H1 (cell line): Measurements from ENCODE around the gene COLEC11. TPM values are rescaled to one million over a fixed set of nuclear protein-coding genes. Genes with fewer than 3 reads are reported as not detected.

Source experiments
- CTCF ChIA-PET: fragments of 300-600 bp; sonication (Branson Sonifier 250); formaldehyde crosslinking; loops from one replicate; lab custom pipeline; 2021; ENCODE audit not compliant: partially characterized antibody; lab: Charles Lee
- POLR2A ChIA-PET: fragments of 300-600 bp; sonication (Branson Sonifier 250); formaldehyde crosslinking; loops from one replicate; lab custom pipeline; 2021; ENCODE audit warnings: inconsistent platforms; ENCODE audit not compliant: partially characterized antibody; lab: Charles Lee
- DNase-seq, 2 experiments: peaks; one replicate each; pipeline versions ENCODE4 v3.0.0 to v3.0.0-alpha.2; 2010 to 2022; ENCODE audit warnings: low spot score in 2 of 2, low read depth in 1 of 2, mixed read lengths in 1 of 2
- FAIRE-seq: peaks from 2 replicates; lab custom pipeline; 2011; peaks lifted over from hg19 to GRCh38; lab: Jason Lieb, UNC
- H2AFZ ChIP-seq: 2 replicates; pipeline ENCODE4 v1.8.1; 2012; ENCODE audit warnings: low read length, inconsistent platforms
- H2AK5ac ChIP-seq: 2 replicates; pipeline ENCODE4 v1.6.1; 2013; ENCODE audit warnings: low read depth, low read length
- H2BK120ac ChIP-seq: replicated peaks from 2 replicates; pipeline ENCODE3; 2013; ENCODE audit warnings: low read depth, low read length, inconsistent platforms
- H2BK12ac ChIP-seq: 2 replicates; pipeline ENCODE4 v1.6.1; 2013; ENCODE audit warnings: low read depth, low read length
- H2BK15ac ChIP-seq: 2 replicates; pipeline ENCODE4 v1.6.1; 2013; ENCODE audit warnings: low read length
- H2BK20ac ChIP-seq: 2 replicates; pipeline ENCODE4 v1.6.1; 2013; ENCODE audit warnings: low read length
- H2BK5ac ChIP-seq: 2 replicates; pipeline ENCODE4 v1.6.1; 2013; ENCODE audit warnings: low read depth, low read length
- H3K14ac ChIP-seq: 2 replicates; pipeline ENCODE4 v1.6.1; 2013; ENCODE audit warnings: inconsistent platforms; ENCODE audit not compliant: insufficient read length
- H3K18ac ChIP-seq: 2 replicates; pipeline ENCODE4 v1.6.1; 2013; ENCODE audit warnings: low read length; ENCODE audit errors: extremely low read depth
- H3K23ac ChIP-seq: 2 replicates; pipeline ENCODE4 v1.6.1; 2013; ENCODE audit warnings: inconsistent platforms; ENCODE audit not compliant: insufficient read length
- H3K23me2 ChIP-seq: 2 replicates; pipeline ENCODE4 v1.6.1; 2013; ENCODE audit warnings: low read depth, low read length
- H3K27ac ChIP-seq: 2 replicates; pipeline ENCODE4 v1.6.1; 2011; ENCODE audit warnings: low read depth, low read length, inconsistent platforms
- H3K27me3 ChIP-seq, 4 experiments: replicated peaks in 1 of 4; 1 replicate in 1 of 4; 2 replicates in 3 of 4; pipeline versions ENCODE4 v1.6.1 to v1.8.1; 2011 to 2013; ENCODE audit warnings: low read length in 3 of 4, mild to moderate bottlenecking in 3 of 4, inconsistent platforms in 2 of 4, mixed read lengths in 2 of 4, moderate library complexity in 1 of 4; ENCODE audit not compliant: control insufficient read depth in 3 of 4, insufficient read depth in 3 of 4; ENCODE audit errors: extremely low read depth in 1 of 4
- H3K36me3 ChIP-seq, 4 experiments: 2 replicates each; pipeline versions ENCODE4 v1.6.1 to v1.8.1; 2011 to 2013; ENCODE audit warnings: mild to moderate bottlenecking in 4 of 4, low read length in 3 of 4, moderate library complexity in 2 of 4, control low read depth in 1 of 4, inconsistent platforms in 1 of 4; ENCODE audit not compliant: insufficient read depth in 4 of 4, control insufficient read depth in 2 of 4
- H3K4ac ChIP-seq: replicated peaks from 2 replicates; pipeline ENCODE3; 2013; ENCODE audit warnings: low read length, low read depth, mixed read lengths, inconsistent platforms; ENCODE audit not compliant: insufficient read length
- H3K4me1 ChIP-seq, 4 experiments: replicated peaks in 1 of 4; 1 replicate in 1 of 4; 2 replicates in 3 of 4; pipeline versions ENCODE4 v1.6.1 to v1.8.1; 2011 to 2013; ENCODE audit warnings: low read length in 3 of 4, inconsistent platforms in 2 of 4, mixed read lengths in 1 of 4; ENCODE audit not compliant: insufficient read depth in 4 of 4, control insufficient read depth in 3 of 4
- H3K4me2 ChIP-seq, 2 experiments: 2 replicates each; pipeline versions ENCODE4 v1.6.1 to v1.8.1; 2011 to 2013; ENCODE audit warnings: low read depth in 2 of 2, low read length in 2 of 2, control low read depth in 1 of 2, inconsistent platforms in 1 of 2, mild to moderate bottlenecking in 1 of 2; ENCODE audit not compliant: insufficient read depth in 1 of 2
- H3K4me3 ChIP-seq, 4 experiments: fragments of 200-600, 300-600 bp in 1 of 4; sonication (generic), shearing (Covaris generic), sonication (Bioruptor Twin) in 1 of 4; 2 replicates each; pipeline versions ENCODE4 v1.5.1 to v1.8.1; 2011 to 2016; ENCODE audit warnings: low read length in 4 of 4, low read depth in 3 of 4, control low read depth in 2 of 4, inconsistent platforms in 2 of 4, mild to moderate bottlenecking in 2 of 4, mixed read lengths in 1 of 4, moderate library complexity in 1 of 4; ENCODE audit not compliant: insufficient read depth in 2 of 4; ENCODE audit errors: extremely low read depth in 1 of 4
- H3K56ac ChIP-seq: replicated peaks from 2 replicates; pipeline ENCODE3; 2013; ENCODE audit warnings: low read depth, mild to moderate bottlenecking, mixed read lengths, low read length, inconsistent platforms; ENCODE audit not compliant: insufficient read length
- H3K79me1 ChIP-seq: 2 replicates; pipeline ENCODE4 v1.6.1; 2013; ENCODE audit warnings: low read depth, low read length, control low read depth
- H3K79me2 ChIP-seq, 2 experiments: 2 replicates each; pipeline versions ENCODE4 v1.6.1 to v1.8.1; 2012 to 2013; ENCODE audit warnings: low read length in 2 of 2, mild to moderate bottlenecking in 2 of 2, inconsistent platforms in 1 of 2; ENCODE audit not compliant: insufficient read depth in 2 of 2, control insufficient read depth in 1 of 2
- H3K9ac ChIP-seq, 4 experiments: replicated peaks in 1 of 4; 1 replicate in 1 of 4; 2 replicates in 3 of 4; pipeline versions ENCODE4 v1.6.1 to v1.8.1; 2011 to 2013; ENCODE audit warnings: low read depth in 3 of 4, low read length in 3 of 4, control low read depth in 2 of 4, mild to moderate bottlenecking in 2 of 4, moderate library complexity in 2 of 4, inconsistent platforms in 1 of 4; ENCODE audit errors: extremely low read depth in 1 of 4
- H3K9me3 ChIP-seq, 2 experiments: 2 replicates each; pipeline versions ENCODE4 v1.6.1 to v1.8.1; 2012 to 2013; ENCODE audit warnings: mild to moderate bottlenecking in 2 of 2, moderate library complexity in 2 of 2, control low read depth in 1 of 2, inconsistent platforms in 1 of 2, low read depth in 1 of 2, low read length in 1 of 2, mixed read lengths in 1 of 2; ENCODE audit not compliant: insufficient read depth in 2 of 2
- H4K20me1 ChIP-seq, 2 experiments: replicated peaks in 1 of 2; 2 replicates each; pipeline versions ENCODE3 to v1.8.1; 2011 to 2013; ENCODE audit warnings: inconsistent platforms in 2 of 2, low read length in 2 of 2, mild to moderate bottlenecking in 1 of 2; ENCODE audit not compliant: insufficient read depth in 2 of 2, control insufficient read depth in 1 of 2
- H4K5ac ChIP-seq: 2 replicates; pipeline ENCODE4 v1.6.1; 2013; ENCODE audit warnings: low read length, low read depth, mixed read lengths, inconsistent platforms; ENCODE audit not compliant: insufficient read length
- H4K8ac ChIP-seq: 2 replicates; pipeline ENCODE4 v1.8.0; 2013; ENCODE audit warnings: mild to moderate bottlenecking, moderate library complexity, low read length, inconsistent platforms; ENCODE audit not compliant: insufficient read depth; ENCODE audit errors: extremely low read depth
- H4K91ac ChIP-seq: replicated peaks from 2 replicates; pipeline ENCODE3; 2013; ENCODE audit warnings: low read length, mixed read lengths, inconsistent platforms; ENCODE audit not compliant: insufficient read length
- BACH1 ChIP-seq: IDR thresholded peaks from 2 replicates; pipeline ENCODE4 v1.6.1; 2012; ENCODE audit warnings: low read length, improper control_type of control experiment
- BCL11A ChIP-seq, 2 experiments: IDR thresholded peaks; one replicate each; pipeline ENCODE4 v1.6.1; 2011; ENCODE audit warnings: low read depth in 2 of 2, low read length in 2 of 2, mild to moderate bottlenecking in 2 of 2
- CEBPB ChIP-seq: IDR thresholded peaks from 2 replicates; pipeline ENCODE4 v1.6.1; 2012; ENCODE audit warnings: low read depth, low read length
- EGR1 ChIP-seq: IDR thresholded peaks from 2 replicates; pipeline ENCODE4 v1.6.1; 2011; ENCODE audit warnings: low read depth, low read length, borderline replicate concordance
- FOSL1 ChIP-seq: IDR thresholded peaks from 2 replicates; pipeline ENCODE4 v1.6.1; 2011; ENCODE audit warnings: mild to moderate bottlenecking, low read depth, low read length, moderate library complexity; ENCODE audit not compliant: insufficient read depth
- HDAC2 ChIP-seq, 2 experiments: fragments of 300-600 bp in 1 of 2; sonication (generic) in 1 of 2; IDR thresholded peaks; 2 replicates each; pipeline ENCODE4 v1.6.1; 2011 to 2012; ENCODE audit warnings: low read depth in 2 of 2, low read length in 2 of 2, mild to moderate bottlenecking in 2 of 2, moderate library complexity in 2 of 2, borderline replicate concordance in 1 of 2, inconsistent platforms in 1 of 2
- KDM1A ChIP-seq: fragments of 200-600, 300-600 bp; sonication (generic); IDR thresholded peaks from 2 replicates; pipeline ENCODE4 v1.7.1; 2016; ENCODE audit warnings: mild to moderate bottlenecking, low read length, borderline replicate concordance
- POLR2A ChIP-seq, 2 experiments: IDR thresholded peaks; 1 replicate in 1 of 2; 2 replicates in 1 of 2; pipeline ENCODE4 v1.6.1; 2011; ENCODE audit warnings: low read depth in 2 of 2, low read length in 2 of 2, mild to moderate bottlenecking in 2 of 2; ENCODE audit errors: control extremely low read depth in 1 of 2
- POU5F1 ChIP-seq: IDR thresholded peaks from 2 replicates; pipeline ENCODE4 v1.6.1; 2011; ENCODE audit warnings: low read depth, mild to moderate bottlenecking, low read length, moderate library complexity
- RFX5 ChIP-seq: IDR thresholded peaks from 2 replicates; pipeline ENCODE4 v1.6.1; 2011; ENCODE audit warnings: low read depth, low read length, improper control_type of control experiment, borderline replicate concordance
- SP2 ChIP-seq: IDR thresholded peaks from 2 replicates; pipeline ENCODE4 v1.6.1; 2012; ENCODE audit warnings: mild to moderate bottlenecking, low read length, inconsistent platforms
- WGBS, 2 experiments: shearing (Covaris generic) in 1 of 2; methylation state at CpG; one replicate each; pipeline versions ENCODE4 v1.1.6 to v1.1.7; 2013 to 2015; ENCODE audit warnings: low lambda C conversion rate in 2 of 2, mixed read lengths in 2 of 2, inconsistent platforms in 1 of 2, low coverage in 1 of 2, missing lambda C conversion rate in 1 of 2; ENCODE audit not compliant: insufficient replicate concordance in 2 of 2, insufficient coverage in 1 of 2, insufficient read length in 1 of 2; ENCODE audit errors: extremely low coverage in 1 of 2, missing lambda C conversion rate in 1 of 2; 5-methylcytosine and 5-hydroxymethylcytosine counted together
- polyA plus RNA-seq, 7 experiments: library from polyadenylated mRNA; depleted of rRNA in 3 of 7; stranded (reverse) in 5 of 7; unstranded in 2 of 7; fragments of >200 nt in 5 of 7; fragments of 200-250 nt in 2 of 7; gene quantifications; 1 replicate in 5 of 7; 2 replicates in 1 of 7; 4 replicates in 1 of 7; pipeline versions ENCODE4 v1.2.1 to v1.2.3, GENCODE V29; 2011 to 2013; ENCODE audit warnings: missing spikeins in 2 of 7, mixed read lengths in 2 of 7
- total RNA-seq: library from RNA; stranded (reverse); fragmentation: NEBNext Ultra II Directional; extraction: Animal tissue kit (Norgen Biotek cat#: 25700); gene quantifications from 2 replicates; pipeline ENCODE4 v1.2.1, GENCODE V29; 2021
- TF ChIP-seq, protein P1 (sequence below), 3 experiments: IDR thresholded peaks; 1 replicate in 2 of 3; 2 replicates in 1 of 3; pipeline versions ENCODE4 v1.5.1 to v1.6.1; 2011; ENCODE audit warnings: low read length in 3 of 3, mild to moderate bottlenecking in 3 of 3, inconsistent platforms in 2 of 3, low read depth in 1 of 3, moderate library complexity in 1 of 3; ENCODE audit not compliant: insufficient read depth in 1 of 3; ENCODE audit errors: control extremely low read depth in 1 of 3

COLEC11 gene
- total and polyA plus RNA-seq, 2 of the 8 experiments (the other 6 are each of a cell fraction or from before 2014, with no cell fraction given), result 0.47 to 0.80 TPM

DNA sequence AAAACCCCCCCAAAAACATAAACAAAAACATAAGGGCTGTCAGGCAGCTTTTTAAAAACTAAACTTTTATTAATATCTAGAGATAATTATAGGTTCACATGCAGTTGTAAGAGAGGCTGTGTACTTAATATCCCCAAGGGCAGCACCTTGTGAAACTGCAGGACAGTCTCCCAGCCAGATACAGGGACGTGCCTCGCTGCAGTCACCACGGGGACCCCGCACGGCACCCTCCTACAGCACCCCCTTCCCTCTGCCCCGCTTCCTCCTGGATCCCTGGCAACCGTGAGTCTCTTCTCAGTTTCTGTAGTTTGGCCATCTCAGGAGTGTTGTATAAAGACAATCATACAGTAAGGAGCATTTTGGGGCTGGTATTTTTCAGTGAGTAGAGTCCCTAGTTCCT lies 6.8 kb upstream of the COLEC11 start:
- no peak overlapping the region for H3K4me2 ChIP-seq
- no peak overlapping the region for H3K4ac ChIP-seq
- no peaks in the 10 kb centered on the region for H3K79me1 ChIP-seq
- no peak overlapping the region for H3K4me3 ChIP-seq
- peaks cover 0 to 7% of the 10 kb centered on the region in 2 experiments for H4K20me1 ChIP-seq
- no peak overlapping the region for H4K8ac ChIP-seq
- no peak for DNase-seq
- POLR2A ChIA-PET, result interaction anchor here (0.6 to 17.0 kb wide), 5 partner anchors 10 to 92 kb away, joined by 3 to 373 read pairs (median 3); partner anchors contain the start of gene RNASEH1
- H3K56ac ChIP-seq, result no peak overlapping the region
- no peak overlapping the region for H2BK20ac ChIP-seq
- no peaks in the 10 kb centered on the region for H3K27me3 ChIP-seq
- no peak overlapping the region for H4K91ac ChIP-seq
- H3K79me2 ChIP-seq, result no peaks in the 10 kb centered on the region
- no peak overlapping the region for H2AK5ac ChIP-seq
- peaks cover 0 to 16% (median 11%) of the 10 kb centered on the region in 4 experiments; a peak in 5 of 8 replicates for H3K36me3 ChIP-seq
- H3K14ac ChIP-seq, result no peak overlapping the region
- H2BK5ac ChIP-seq, result no peak overlapping the region
- H3K18ac ChIP-seq, result no peak overlapping the region
- H3K23ac ChIP-seq, result no peak overlapping the region
- no peak overlapping the region for H3K27ac ChIP-seq
- H3K23me2 ChIP-seq, result no peaks in the 10 kb centered on the region
- H2BK15ac ChIP-seq, result no peak overlapping the region
- H3K9me3 ChIP-seq, result no peaks in the 10 kb centered on the region
- no peaks in the 10 kb centered on the region for H3K4me1 ChIP-seq
- H2AFZ ChIP-seq, result no peak overlapping the region
- CTCF ChIA-PET, result interaction anchor here (0.9 to 1.4 kb wide), 3 partner anchors 8 to 125 kb away, joined by 3 to 7 read pairs (median 3); no protein-coding TSS in a partner anchor
- no peak overlapping the region for H2BK12ac ChIP-seq
- WGBS, 2 experiments, result 96% methylated on average over 6 of the region's 7 CpGs; no CpG with 5 or more reads in 1 of the 2 experiments
- H2BK120ac ChIP-seq, result no peak overlapping the region
- H4K5ac ChIP-seq, result no peak overlapping the region
- H3K9ac ChIP-seq, result no peak overlapping the region
- FAIRE-seq, result no peak
- no peak for TF ChIP-seq BCL11A (IDR thresholded peaks at IDR 0.05; ENCODE audit: low read depth in 2 of 2, low read length in 2 of 2)
- TF ChIP-seq FOSL1, result no peak
- TF ChIP-seq POLR2A (IDR thresholded peaks at IDR 0.05; ENCODE audit: control extremely low read depth in 1 of 2, low read depth in 2 of 2, low read length in 2 of 2), result no peak
- no peak for TF ChIP-seq HDAC2 (IDR thresholded peaks at IDR 0.05; ENCODE audit: borderline replicate concordance in 1 of 2, low read depth in 2 of 2, low read length in 2 of 2)
- no peak for TF ChIP-seq POU5F1
- no peak for TF ChIP-seq SP2
- TF ChIP-seq, protein P1, sequence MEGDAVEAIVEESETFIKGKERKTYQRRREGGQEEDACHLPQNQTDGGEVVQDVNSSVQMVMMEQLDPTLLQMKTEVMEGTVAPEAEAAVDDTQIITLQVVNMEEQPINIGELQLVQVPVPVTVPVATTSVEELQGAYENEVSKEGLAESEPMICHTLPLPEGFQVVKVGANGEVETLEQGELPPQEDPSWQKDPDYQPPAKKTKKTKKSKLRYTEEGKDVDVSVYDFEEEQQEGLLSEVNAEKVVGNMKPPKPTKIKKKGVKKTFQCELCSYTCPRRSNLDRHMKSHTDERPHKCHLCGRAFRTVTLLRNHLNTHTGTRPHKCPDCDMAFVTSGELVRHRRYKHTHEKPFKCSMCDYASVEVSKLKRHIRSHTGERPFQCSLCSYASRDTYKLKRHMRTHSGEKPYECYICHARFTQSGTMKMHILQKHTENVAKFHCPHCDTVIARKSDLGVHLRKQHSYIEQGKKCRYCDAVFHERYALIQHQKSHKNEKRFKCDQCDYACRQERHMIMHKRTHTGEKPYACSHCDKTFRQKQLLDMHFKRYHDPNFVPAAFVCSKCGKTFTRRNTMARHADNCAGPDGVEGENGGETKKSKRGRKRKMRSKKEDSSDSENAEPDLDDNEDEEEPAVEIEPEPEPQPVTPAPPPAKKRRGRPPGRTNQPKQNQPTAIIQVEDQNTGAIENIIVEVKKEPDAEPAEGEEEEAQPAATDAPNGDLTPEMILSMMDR (IDR thresholded peaks at IDR 0.05; ENCODE audit: control extremely low read depth in 1 of 3, insufficient read depth in 1 of 3, low read depth in 1 of 3, low read length in 3 of 3), result no peak
- TF ChIP-seq CEBPB, result no peak
- no peak for TF ChIP-seq RFX5
- TF ChIP-seq BACH1, result no peak
- no peak for TF ChIP-seq KDM1A
- TF ChIP-seq EGR1, result no peak
